ENCODE results near the gene CCDC33.

The CCDC33 gene

GRCh38 chr15:74205582-74205947 lies 30.6 kb upstream of the CCDC33 start:
- H3K9me2 ChIP-seq (replicated peaks; ENCODE audit: insufficient read depth, low read length), result no peaks in the 10 kb centered on the region
- no peak for TF ChIP-seq CTCF (IDR thresholded peaks at IDR 0.05; ENCODE audit: low read length)
- TF ChIP-seq EZH2 (optimal IDR thresholded peaks at IDR 0.05; ENCODE audit: low read depth, low read length), result no peak
- TF ChIP-seq EZH2phosphoT487 (IDR thresholded peaks at IDR 0.05; ENCODE audit: low read length), result no peak
- H3K27ac ChIP-seq (ENCODE audit: low read length), result no peak overlapping the region
- no peaks in the 10 kb centered on the region for H3K9me3 ChIP-seq (replicated peaks; ENCODE audit: insufficient read depth, low read length)
- no peak overlapping the region for H3K9ac ChIP-seq (ENCODE audit: low read length)
- peaks cover 97% of the 10 kb centered on the region for H3K27me3 ChIP-seq (replicated peaks; ENCODE audit: insufficient read depth, low read length)
- H3F3A ChIP-seq (ENCODE audit: insufficient read depth, low read length), result no peaks in the 10 kb centered on the region
- no peaks in the 10 kb centered on the region for H3K79me2 ChIP-seq (ENCODE audit: low read length)
- H3K4me2 ChIP-seq (ENCODE audit: low read depth, low read length), result no peak overlapping the region
- no peaks in the 10 kb centered on the region for H3K36me3 ChIP-seq (replicated peaks; ENCODE audit: insufficient read depth, low read length)
- H2AFZ ChIP-seq (ENCODE audit: low read length), result no peak overlapping the region
- no peaks in the 10 kb centered on the region for H3K4me1 ChIP-seq (ENCODE audit: low read length)
- no peak overlapping the region for H3K4me3 ChIP-seq (ENCODE audit: low read length)
- DNase-seq, result no peak
- no peaks in the 10 kb centered on the region for H4K20me1 ChIP-seq (ENCODE audit: insufficient read depth, low read length)

GRCh38 chr15:74206801-74207281 lies 29.3 kb upstream of the CCDC33 start:
- no peaks in the 10 kb centered on the region for H3K36me3 ChIP-seq (replicated peaks; ENCODE audit: insufficient read depth, low read length)
- no peak overlapping the region for H3K4me2 ChIP-seq (ENCODE audit: low read depth, low read length)
- H3K4me1 ChIP-seq (ENCODE audit: low read length), result no peaks in the 10 kb centered on the region
- TF ChIP-seq CTCF (IDR thresholded peaks at IDR 0.05; ENCODE audit: low read length), result no peak
- TF ChIP-seq EZH2 (optimal IDR thresholded peaks at IDR 0.05; ENCODE audit: low read depth, low read length), result no peak
- TF ChIP-seq EZH2phosphoT487 (IDR thresholded peaks at IDR 0.05; ENCODE audit: low read length), result no peak
- H3F3A ChIP-seq (ENCODE audit: insufficient read depth, low read length), result no peaks in the 10 kb centered on the region
- H3K4me3 ChIP-seq (ENCODE audit: low read length), result no peak overlapping the region
- H3K79me2 ChIP-seq (ENCODE audit: low read length), result no peaks in the 10 kb centered on the region
- H2AFZ ChIP-seq (ENCODE audit: low read length), result no peak overlapping the region
- H3K27me3 ChIP-seq (replicated peaks; ENCODE audit: insufficient read depth, low read length), result peaks cover 89% of the 10 kb centered on the region
- H4K20me1 ChIP-seq (ENCODE audit: insufficient read depth, low read length), result no peaks in the 10 kb centered on the region
- no peaks in the 10 kb centered on the region for H3K9me3 ChIP-seq (replicated peaks; ENCODE audit: insufficient read depth, low read length)
- H3K9me2 ChIP-seq (replicated peaks; ENCODE audit: insufficient read depth, low read length), result no peaks in the 10 kb centered on the region
- no peak overlapping the region for H3K27ac ChIP-seq (ENCODE audit: low read length)
- no peak overlapping the region for H3K9ac ChIP-seq (ENCODE audit: low read length)
- no peak for DNase-seq

GRCh38 chr15:74207652-74208440 lies 28.3 kb upstream of the CCDC33 start:
- H3F3A ChIP-seq (ENCODE audit: insufficient read depth, low read length), result no peaks in the 10 kb centered on the region
- no peak overlapping the region for H3K4me2 ChIP-seq (ENCODE audit: low read depth, low read length)
- H2AFZ ChIP-seq (ENCODE audit: low read length), result no peak overlapping the region
- H4K20me1 ChIP-seq (ENCODE audit: insufficient read depth, low read length), result no peaks in the 10 kb centered on the region
- no peaks in the 10 kb centered on the region for H3K9me3 ChIP-seq (replicated peaks; ENCODE audit: insufficient read depth, low read length)
- no peak overlapping the region for H3K27ac ChIP-seq (ENCODE audit: low read length)
- no peaks in the 10 kb centered on the region for H3K9me2 ChIP-seq (replicated peaks; ENCODE audit: insufficient read depth, low read length)
- no peak overlapping the region for H3K4me3 ChIP-seq (ENCODE audit: low read length)
- H3K9ac ChIP-seq (ENCODE audit: low read length), result no peak overlapping the region
- no peaks in the 10 kb centered on the region for H3K79me2 ChIP-seq (ENCODE audit: low read length)
- peaks cover 7% of the 10 kb centered on the region for H3K4me1 ChIP-seq (ENCODE audit: low read length)
- TF ChIP-seq CTCF (IDR thresholded peaks at IDR 0.05; ENCODE audit: low read length), result no peak
- TF ChIP-seq EZH2phosphoT487 (IDR thresholded peaks at IDR 0.05; ENCODE audit: low read length), result no peak
- no peak for TF ChIP-seq EZH2 (optimal IDR thresholded peaks at IDR 0.05; ENCODE audit: low read depth, low read length)
- DNase-seq, result no peak
- peaks cover 79% of the 10 kb centered on the region for H3K27me3 ChIP-seq (replicated peaks; ENCODE audit: insufficient read depth, low read length)
- H3K36me3 ChIP-seq (replicated peaks; ENCODE audit: insufficient read depth, low read length), result no peaks in the 10 kb centered on the region
